Activated naive CD8-positive, alpha-beta T cell treated with anti-CD3 and anti-CD28 coated beads, Interleukin-2, amount 10 ng/mL, durations not matched to agents 7 days and 5 days (primary cell): ENCODE data around the gene IL24. TPM values are rescaled to one million over a fixed set of nuclear protein-coding genes. Genes with fewer than 3 reads are reported as not detected.

Experiments
- ATAC-seq: fragments of 150-1000 bp; cut with Tn5 transposase; one replicate; pipeline ENCODE4 v1.10.0; 2021; ENCODE audit warnings: low read depth, moderate library complexity
- POLR2A ChIA-PET: fragments of 350-600 bp; sonication (Branson Sonifier 250); formaldehyde crosslinking; loops from one replicate; lab custom pipeline; 2021; ENCODE audit warnings: antibody characterized with exemption; lab: Charles Lee
- DNase-seq: peaks from one replicate; pipeline ENCODE4 v3.0.0; 2021
- H3K27ac Mint-ChIP-seq: one replicate; pipeline ENCODE4 v1.8.0; 2022; ENCODE audit warnings: mild to moderate bottlenecking, mixed read lengths
- H3K27me3 Mint-ChIP-seq: one replicate; pipeline ENCODE4 v1.8.0; 2022; ENCODE audit warnings: mild to moderate bottlenecking, moderate library complexity, mixed read lengths
- H3K36me3 Mint-ChIP-seq: one replicate; pipeline ENCODE4 v1.8.0; 2021; ENCODE audit warnings: mild to moderate bottlenecking, mixed read lengths
- H3K4me1 Mint-ChIP-seq: one replicate; pipeline ENCODE4 v1.8.0; 2021; ENCODE audit warnings: mixed read lengths
- H3K4me3 Mint-ChIP-seq: one replicate; pipeline ENCODE4 v1.8.0; 2022; ENCODE audit warnings: mild to moderate bottlenecking, moderate library complexity, mixed read lengths
- H3K9me3 Mint-ChIP-seq: one replicate; pipeline ENCODE4 v1.8.0; 2021; ENCODE audit warnings: mixed read lengths
- total RNA-seq, 2 experiments: library from RNA; stranded (reverse); gene quantifications; one replicate each; pipeline ENCODE4 v1.2.3, GENCODE V29; 2021

The IL24 gene
- total RNA-seq, 2 experiments from 2014 or later = not detected

DNA sequence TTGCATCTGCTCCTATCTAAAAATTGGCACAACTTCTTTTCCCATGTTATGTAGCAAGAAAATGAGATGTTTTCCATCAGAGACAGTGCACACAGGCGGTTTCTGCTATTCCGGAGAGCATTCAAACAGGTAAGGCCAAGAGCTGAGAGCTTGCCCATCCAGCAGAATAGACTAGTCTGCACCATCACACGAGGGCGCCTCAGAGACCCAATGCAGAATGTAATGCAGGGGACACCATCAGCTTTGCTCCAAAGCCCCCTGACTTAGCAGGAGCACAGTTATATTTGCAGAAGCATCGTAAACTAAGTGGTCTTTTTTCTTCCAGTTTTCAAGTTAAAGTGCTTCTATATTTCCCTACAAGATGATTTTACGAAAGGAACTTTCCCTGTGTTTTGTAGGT, 4.7 kb downstream of the IL24 start:
- peaks cover 29% of the 10 kb centered on the region for H3K36me3 Mint-ChIP-seq
- POLR2A ChIA-PET = no interaction called here
- ATAC-seq (no peak), DNase-seq (no peak)
- peaks cover 23% of the 10 kb centered on the region for H3K4me1 Mint-ChIP-seq
- H3K27ac Mint-ChIP-seq = no peak overlapping the region
- no peaks in the 10 kb centered on the region for H3K27me3 Mint-ChIP-seq
- no peak overlapping the region for H3K4me3 Mint-ChIP-seq
- H3K9me3 Mint-ChIP-seq = no peaks in the 10 kb centered on the region

DNA sequence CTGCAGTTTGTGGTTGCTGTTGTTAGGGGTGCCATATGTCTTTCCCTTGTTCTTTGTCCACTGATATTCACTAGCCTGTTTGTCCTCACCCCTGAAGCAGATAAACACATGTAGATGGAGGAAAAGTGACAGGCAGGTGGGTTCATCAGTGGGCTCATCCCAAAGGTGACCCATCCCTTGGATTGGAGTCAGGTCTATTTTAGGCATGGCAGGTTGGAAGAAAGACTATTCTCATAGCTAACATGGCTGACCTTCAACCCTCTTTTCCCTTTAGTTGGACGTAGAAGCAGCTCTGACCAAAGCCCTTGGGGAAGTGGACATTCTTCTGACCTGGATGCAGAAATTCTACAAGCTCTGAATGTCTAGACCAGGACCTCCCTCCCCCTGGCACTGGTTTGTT, 5.5 kb downstream of the IL24 start:
- Mint-ChIP-seq H3K9me3 (no peaks in the 10 kb centered on the region), H3K4me1 (peaks cover 23% of the 10 kb centered on the region), H3K4me3 (no peak overlapping the region), H3K36me3 (peaks cover 29% of the 10 kb centered on the region), H3K27me3 (no peaks in the 10 kb centered on the region), H3K27ac (no peak overlapping the region)
- ATAC-seq (no peak), DNase-seq (no peak)
- POLR2A ChIA-PET = no interaction called here

DNA sequence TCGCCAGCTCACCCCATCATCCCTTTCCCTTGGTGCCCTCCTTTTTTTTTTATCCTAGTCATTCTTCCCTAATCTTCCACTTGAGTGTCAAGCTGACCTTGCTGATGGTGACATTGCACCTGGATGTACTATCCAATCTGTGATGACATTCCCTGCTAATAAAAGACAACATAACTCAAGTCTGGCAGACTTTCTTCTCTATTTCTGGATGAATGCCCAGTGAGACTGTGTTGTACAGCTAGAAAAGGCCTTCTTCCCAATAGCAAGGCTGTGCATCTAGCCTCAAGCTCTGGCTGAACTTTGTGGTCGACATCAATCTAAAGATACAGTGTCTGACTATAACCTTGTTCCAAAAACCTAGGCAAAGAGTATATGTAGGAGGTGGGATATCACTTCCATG, 6.4 kb downstream of the IL24 start:
- DNase-seq (no peak), ATAC-seq (no peak)
- Mint-ChIP-seq H3K4me3 (no peak overlapping the region), H3K36me3 (peaks cover 33% of the 10 kb centered on the region), H3K27ac (no peak overlapping the region), H3K9me3 (no peaks in the 10 kb centered on the region), H3K27me3 (no peaks in the 10 kb centered on the region), H3K4me1 (peaks cover 25% of the 10 kb centered on the region)
- POLR2A ChIA-PET = no interaction called here

DNA sequence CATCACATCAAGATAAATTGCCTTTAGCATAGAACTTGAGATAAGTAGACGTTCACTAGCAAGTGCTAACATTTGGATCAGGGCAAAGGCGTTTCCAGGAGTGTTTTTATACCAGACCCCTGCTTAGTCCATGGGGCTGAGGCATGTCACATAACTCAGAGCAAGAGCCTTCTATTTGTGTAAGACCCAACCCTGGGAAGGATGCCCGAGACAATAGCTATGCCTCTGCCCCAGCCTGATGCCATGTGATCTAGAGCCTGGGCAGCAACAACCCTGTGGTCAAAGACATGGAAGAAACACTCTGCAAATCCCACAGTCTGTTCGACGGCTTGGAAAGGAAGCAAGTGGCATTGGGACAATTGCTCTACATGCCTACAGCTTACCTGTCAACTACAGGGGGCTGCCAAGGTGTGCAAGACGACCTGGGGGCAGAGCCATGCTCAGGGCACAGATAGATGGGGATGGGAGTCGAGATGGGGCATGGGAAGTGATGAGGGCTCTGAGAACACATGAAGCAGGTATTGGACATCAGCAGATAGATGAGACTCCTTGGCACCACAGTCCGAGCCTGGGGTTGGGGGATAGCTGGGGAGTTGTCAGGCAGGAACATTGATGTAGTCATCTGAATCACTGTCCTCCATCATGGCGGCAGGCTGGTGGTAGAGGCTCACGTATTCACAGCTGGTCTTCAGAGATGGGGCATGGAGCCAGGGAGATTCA, 7.3 kb downstream of the IL24 start:
- Mint-ChIP-seq H3K9me3 (no peaks in the 10 kb centered on the region), H3K27ac (peak overlapping the region; percentile 44), H3K27me3 (no peaks in the 10 kb centered on the region), H3K4me1 (peaks cover 29% of the 10 kb centered on the region), H3K4me3 (no peak overlapping the region), H3K36me3 (peaks cover 35% of the 10 kb centered on the region)
- POLR2A ChIA-PET = interaction anchor here (0.9 kb wide), 1 partner anchor 17 kb away, joined by 3 read pairs; the partner anchor contains the start of gene FCMR
- ATAC-seq (no peak), DNase-seq (no peak)

DNA sequence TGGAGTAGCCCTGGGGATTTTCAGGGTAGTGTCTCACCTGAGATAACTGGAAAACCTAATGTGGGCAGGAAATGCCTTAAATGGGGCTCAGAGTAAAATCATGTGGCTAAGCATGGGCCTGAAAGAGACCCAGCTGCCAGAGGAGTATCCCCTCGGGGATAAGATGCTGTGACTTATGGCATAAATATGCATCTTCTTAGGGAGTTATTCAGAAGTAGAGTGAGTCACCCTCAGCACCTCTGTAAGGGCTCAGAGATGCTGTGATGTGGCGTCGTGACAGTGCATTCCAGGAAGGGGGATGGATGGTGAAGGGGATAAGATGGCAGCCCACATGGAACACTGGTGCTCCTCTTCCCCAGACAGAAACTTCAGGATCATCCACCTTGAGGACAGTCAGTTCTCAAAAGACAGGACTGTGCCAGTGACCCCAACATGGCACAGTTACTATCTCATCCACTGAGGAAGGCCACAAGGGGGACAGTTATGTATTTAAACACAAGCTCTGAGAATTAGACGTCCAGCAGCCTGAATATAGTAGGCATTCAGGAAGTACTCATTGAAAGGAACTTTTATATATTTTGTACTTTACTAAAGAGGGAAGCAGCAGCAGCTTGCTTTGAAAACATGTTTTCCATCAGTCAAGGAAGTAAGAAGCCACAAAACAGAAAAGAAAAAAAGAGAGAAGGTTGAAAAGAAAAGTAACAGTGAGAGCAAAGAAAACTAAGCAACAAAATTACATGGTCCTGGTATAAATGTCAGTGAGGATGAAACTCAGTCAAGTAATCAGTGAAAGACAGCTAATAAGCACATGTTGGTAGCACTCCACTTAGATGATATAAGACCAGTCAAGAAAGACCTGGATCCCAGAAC, 8.3 kb downstream of the IL24 start:
- H3K27me3 Mint-ChIP-seq = no peaks in the 10 kb centered on the region
- peaks cover 31% of the 10 kb centered on the region for H3K4me1 Mint-ChIP-seq
- POLR2A ChIA-PET = interaction anchor here (0.6 to 1.2 kb wide), 4 partner anchors 9 to 270 kb away, joined by 3 to 4 read pairs (median 3); partner anchors contain the start of genes DYRK3 and FCMR
- no peaks in the 10 kb centered on the region for H3K9me3 Mint-ChIP-seq
- DNase-seq (no peak), ATAC-seq (peak; percentile 33)
- H3K4me3 Mint-ChIP-seq = peak overlapping the region; percentile 51
- H3K36me3 Mint-ChIP-seq = peaks cover 35% of the 10 kb centered on the region
- H3K27ac Mint-ChIP-seq = peak overlapping the region; percentile 66

DNA sequence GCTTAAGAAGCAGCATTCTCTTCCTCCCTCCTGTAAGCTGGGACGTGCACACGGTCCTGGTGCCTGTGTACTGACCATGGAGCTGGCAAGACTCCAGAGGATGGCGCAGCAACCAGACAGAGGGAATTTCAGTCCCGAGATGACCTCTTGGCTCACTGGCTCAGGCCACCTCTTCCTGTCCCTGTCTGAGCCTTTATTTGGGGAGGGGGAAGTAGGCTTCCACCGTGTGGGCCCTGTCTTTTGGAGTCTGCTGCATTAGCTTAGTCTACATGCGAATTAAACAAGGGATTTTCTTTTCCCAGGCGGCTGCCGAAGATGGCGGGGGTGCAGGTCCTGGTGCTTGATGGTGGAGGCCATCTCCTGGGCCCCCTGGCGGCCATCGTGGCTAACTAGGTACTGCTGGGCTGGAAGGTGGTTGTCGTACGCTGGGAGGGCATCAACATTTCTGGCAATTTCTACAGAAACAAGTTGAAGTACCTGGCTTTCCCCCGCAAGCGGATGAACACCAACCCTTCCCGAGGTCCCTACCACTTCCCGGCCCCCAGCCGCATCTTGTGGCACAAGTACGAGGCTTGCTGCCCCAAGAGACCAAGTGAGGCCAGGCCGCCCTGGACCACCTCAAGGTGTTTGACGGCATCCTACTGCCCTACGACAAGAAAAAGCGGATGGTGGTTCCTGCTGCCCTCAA, 10.2 kb downstream of the IL24 start:
- Mint-ChIP-seq H3K27me3 (no peaks in the 10 kb centered on the region), H3K4me1 (peaks cover 43% of the 10 kb centered on the region), H3K4me3 (no peak overlapping the region), H3K36me3 (peaks cover 39% of the 10 kb centered on the region), H3K27ac (no peak overlapping the region), H3K9me3 (no peaks in the 10 kb centered on the region)
- POLR2A ChIA-PET = interaction anchor here (1.3 kb wide), 1 partner anchor 162 kb away, joined by 4 read pairs; no protein-coding TSS in a partner anchor
- DNase-seq (no peak), ATAC-seq (no peak)

DNA sequence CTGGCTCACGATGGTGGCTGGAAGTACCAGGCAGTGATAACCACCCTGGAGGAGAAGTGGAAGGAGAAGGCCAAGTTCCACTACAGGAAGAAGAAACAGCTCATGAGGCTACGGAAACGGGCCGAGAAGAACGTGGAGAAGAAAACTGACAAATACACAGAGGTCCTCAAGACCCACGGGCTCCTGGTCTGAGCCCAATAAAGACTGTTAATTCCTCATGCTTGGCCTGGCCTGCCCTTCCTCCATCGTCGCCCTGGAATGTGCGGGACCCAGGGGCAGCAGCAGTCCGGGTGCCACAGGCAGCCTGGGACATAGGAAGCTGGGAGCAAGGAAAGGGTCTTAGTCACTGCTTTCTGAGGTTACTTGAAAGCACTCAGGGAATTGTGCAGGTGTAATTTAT, 10.8 kb downstream of the IL24 start:
- ATAC-seq = no peak
- DNase-seq = no peak
- Mint-ChIP-seq H3K27me3 (no peaks in the 10 kb centered on the region), H3K27ac (no peak overlapping the region), H3K9me3 (no peaks in the 10 kb centered on the region), H3K4me3 (no peak overlapping the region), H3K36me3 (peaks cover 43% of the 10 kb centered on the region), H3K4me1 (peaks cover 48% of the 10 kb centered on the region)
- POLR2A ChIA-PET = interaction anchor here (1.4 to 2.5 kb wide), 3 partner anchors 11 to 273 kb away, joined by 4 to 21 read pairs (median 7); partner anchors contain the start of genes DYRK3 and FCMR

DNA sequence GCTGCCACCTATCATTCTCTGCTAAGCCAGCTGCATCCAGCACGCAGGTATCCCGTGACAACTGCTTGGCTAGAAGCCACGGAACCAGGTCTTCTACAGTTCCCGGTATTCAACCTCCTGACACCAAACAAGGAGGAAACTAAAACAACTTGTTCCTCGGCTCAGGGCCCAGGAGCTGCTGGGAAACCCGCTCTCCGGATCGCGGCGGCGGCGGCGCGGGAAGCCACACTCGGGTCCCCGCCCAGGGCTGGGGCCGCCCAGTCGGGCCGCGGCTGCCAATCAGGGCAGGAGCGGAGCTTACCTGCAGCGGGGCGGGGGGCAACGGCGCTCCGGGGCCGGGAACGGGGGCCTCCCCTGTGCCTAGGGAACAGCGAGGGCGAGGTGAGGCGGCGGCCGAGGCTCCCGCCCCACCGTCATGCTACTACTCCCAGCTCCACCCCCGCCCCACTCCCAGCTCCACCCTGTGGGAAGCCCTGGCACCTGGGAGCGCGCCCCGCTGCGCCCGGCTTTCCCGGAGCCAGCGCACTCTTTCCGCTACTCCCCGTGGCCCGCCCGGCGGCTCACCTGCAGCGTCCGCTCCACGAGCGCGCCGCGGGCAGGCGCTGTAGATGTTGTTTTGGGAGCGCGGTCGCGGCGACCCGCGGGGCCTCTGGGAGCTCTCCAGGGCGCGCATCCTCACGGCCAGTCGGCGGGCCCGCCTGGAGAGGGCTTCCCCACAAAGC, 12.1 kb downstream of the IL24 start:
- POLR2A ChIA-PET = interaction anchor here (0.6 to 2.5 kb wide), 10 partner anchors 10 to 274 kb away, joined by 3 to 21 read pairs (median 4); partner anchors contain the start of genes DYRK3 and FCMR
- Mint-ChIP-seq H3K4me1 (peaks cover 49% of the 10 kb centered on the region), H3K9me3 (no peaks in the 10 kb centered on the region), H3K27me3 (no peaks in the 10 kb centered on the region), H3K4me3 (peak overlapping the region; percentile 58), H3K36me3 (peaks cover 44% of the 10 kb centered on the region), H3K27ac (no peak overlapping the region)
- peak; percentile 44 for ATAC-seq
- DNase-seq = peak; percentile 65

DNA sequence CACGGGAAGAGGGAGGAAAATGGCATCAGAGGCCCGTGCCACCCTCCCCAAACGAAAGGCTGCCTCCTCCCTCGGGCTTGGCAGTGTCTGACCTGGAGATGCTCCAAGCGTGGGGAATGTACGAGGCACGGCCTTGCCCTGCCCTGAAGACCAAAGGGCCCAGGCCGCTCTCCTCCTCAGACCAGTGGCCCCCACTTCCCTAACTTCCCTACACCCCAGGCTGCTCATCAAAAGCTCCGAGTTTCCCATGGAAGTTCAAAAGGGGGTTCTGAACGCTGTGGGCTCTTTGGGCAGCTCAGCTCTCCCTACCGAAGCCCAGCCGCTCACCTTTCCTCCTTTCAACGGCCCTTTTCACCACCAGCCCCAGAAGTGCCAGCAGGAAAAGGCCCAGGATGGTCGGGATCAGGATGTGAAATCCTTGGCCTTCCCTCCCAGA, 12.7 kb downstream of the IL24 start:
- Mint-ChIP-seq H3K9me3 (no peaks in the 10 kb centered on the region), H3K27me3 (no peaks in the 10 kb centered on the region), H3K36me3 (peaks cover 39% of the 10 kb centered on the region), H3K4me1 (peaks cover 49% of the 10 kb centered on the region), H3K27ac (no peak overlapping the region), H3K4me3 (peak overlapping the region; percentile 46)
- DNase-seq (no peak), ATAC-seq (no peak)
- POLR2A ChIA-PET = interaction anchor here (0.6 to 2.5 kb wide), 8 partner anchors 9 to 253 kb away, joined by 3 to 21 read pairs (median 4); partner anchors contain the start of gene FCMR

DNA sequence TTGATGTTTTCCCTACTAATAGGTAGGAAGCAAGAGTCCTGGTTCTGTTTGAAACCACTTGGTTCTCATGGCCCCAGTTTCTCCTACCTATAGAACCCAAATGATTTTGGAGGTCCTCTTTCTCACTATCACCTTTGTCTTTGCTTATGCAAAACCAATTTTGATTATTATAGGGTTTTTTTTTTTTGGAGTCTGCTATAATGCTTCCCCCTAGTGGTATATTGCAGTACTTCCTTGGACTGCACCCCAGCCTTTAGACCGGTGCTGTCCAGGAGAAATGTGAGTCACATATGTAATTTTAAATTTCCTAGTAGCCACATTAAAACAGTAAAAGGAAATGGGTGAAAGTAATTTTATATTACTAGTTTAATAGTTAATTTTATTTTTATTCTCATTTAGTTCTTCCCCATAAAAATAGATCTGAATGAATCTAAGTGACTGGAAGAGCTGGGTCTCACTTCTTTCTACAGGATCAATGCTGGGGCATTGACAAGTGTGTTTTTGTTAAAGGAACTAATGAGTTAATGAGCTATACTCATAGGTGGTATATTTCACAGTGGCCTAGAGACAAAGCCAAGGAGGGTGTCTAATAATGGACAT, 13.9 kb downstream of the IL24 start:
- DNase-seq (no peak), ATAC-seq (no peak)
- Mint-ChIP-seq H3K4me1 (peaks cover 49% of the 10 kb centered on the region), H3K36me3 (peaks cover 41% of the 10 kb centered on the region), H3K4me3 (no peak overlapping the region), H3K9me3 (no peaks in the 10 kb centered on the region), H3K27ac (no peak overlapping the region), H3K27me3 (no peaks in the 10 kb centered on the region)
- POLR2A ChIA-PET = interaction anchor here (2.0 to 2.2 kb wide), 2 partner anchors 10 to 14 kb away, joined by 10 to 14 read pairs; partner anchors contain the start of gene FCMR

DNA sequence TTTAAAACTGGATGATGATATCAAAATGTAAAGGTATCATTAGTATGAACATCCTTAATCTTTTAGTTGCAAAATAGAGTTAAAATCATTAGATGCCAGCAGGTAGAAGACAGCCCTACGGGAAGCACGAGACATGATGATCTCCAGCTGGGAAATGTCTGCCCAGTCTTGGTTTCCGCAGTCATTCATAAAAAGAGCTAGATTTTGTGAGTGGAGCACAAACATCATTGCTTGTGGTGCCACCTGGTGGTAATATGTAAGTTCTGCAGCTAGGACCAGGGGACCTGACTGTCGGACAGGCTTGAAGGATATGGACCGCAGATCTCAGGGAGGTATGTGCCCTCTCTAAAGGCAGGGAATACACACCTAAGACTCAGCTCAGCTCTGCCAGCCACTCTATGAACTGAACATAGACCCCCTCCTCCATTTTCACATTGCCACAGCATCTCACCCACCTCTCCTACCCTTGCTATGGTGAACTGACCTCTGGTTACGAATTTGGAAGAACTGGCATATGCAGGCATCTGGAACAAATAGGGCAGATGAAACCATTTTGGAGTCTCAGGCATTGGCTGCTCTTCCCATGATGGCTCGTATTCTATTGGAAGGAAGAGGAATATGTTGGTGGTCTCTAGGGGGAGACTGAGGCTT, 15.3 kb downstream of the IL24 start:
- Mint-ChIP-seq H3K4me1 (peaks cover 57% of the 10 kb centered on the region), H3K4me3 (no peak overlapping the region), H3K27me3 (no peaks in the 10 kb centered on the region), H3K36me3 (peaks cover 48% of the 10 kb centered on the region), H3K27ac (no peak overlapping the region), H3K9me3 (no peaks in the 10 kb centered on the region)
- POLR2A ChIA-PET = interaction anchor here (0.6 to 2.2 kb wide), 5 partner anchors 9 to 198 kb away, joined by 3 to 14 read pairs (median 10); partner anchors contain the start of gene FCMR
- peak; percentile 43 for ATAC-seq
- no peak for DNase-seq
